Measurements from ENCODE around the gene TUT4.

The TUT4 gene

GRCh38 chr1:52562766-52563165, 9.9 kb upstream of the TUT4 start:
- no peak for DNase-seq (ENCODE audit: low spot score)
- in situ Hi-C loops (cut with MboI; ENCODE audit: low sequenced_read_pairs, unreplicated experiment), result no loop called here

GRCh38 chr1:52559875-52560274, 7.0 kb upstream of the TUT4 start:
- TF ChIP-seq, protein P1, sequence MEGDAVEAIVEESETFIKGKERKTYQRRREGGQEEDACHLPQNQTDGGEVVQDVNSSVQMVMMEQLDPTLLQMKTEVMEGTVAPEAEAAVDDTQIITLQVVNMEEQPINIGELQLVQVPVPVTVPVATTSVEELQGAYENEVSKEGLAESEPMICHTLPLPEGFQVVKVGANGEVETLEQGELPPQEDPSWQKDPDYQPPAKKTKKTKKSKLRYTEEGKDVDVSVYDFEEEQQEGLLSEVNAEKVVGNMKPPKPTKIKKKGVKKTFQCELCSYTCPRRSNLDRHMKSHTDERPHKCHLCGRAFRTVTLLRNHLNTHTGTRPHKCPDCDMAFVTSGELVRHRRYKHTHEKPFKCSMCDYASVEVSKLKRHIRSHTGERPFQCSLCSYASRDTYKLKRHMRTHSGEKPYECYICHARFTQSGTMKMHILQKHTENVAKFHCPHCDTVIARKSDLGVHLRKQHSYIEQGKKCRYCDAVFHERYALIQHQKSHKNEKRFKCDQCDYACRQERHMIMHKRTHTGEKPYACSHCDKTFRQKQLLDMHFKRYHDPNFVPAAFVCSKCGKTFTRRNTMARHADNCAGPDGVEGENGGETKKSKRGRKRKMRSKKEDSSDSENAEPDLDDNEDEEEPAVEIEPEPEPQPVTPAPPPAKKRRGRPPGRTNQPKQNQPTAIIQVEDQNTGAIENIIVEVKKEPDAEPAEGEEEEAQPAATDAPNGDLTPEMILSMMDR (IDR thresholded peaks at IDR 0.05; ENCODE audit: borderline replicate concordance, control extremely low read depth, extremely low read depth, insufficient read depth, missing control alignments), result no peak
- in situ Hi-C loops (cut with MboI; ENCODE audit: low sequenced_read_pairs, unreplicated experiment), result no loop called here
- DNase-seq (ENCODE audit: low spot score), result no peak

More at GRCh38 chr1:52562766-52563165, 9.9 kb upstream of the TUT4 start:
- TF ChIP-seq, protein P1 (IDR thresholded peaks at IDR 0.05; ENCODE audit: borderline replicate concordance, control extremely low read depth, extremely low read depth, insufficient read depth, missing control alignments), result no peak

GRCh38 chr1:52558941-52559340, 6.0 kb upstream of the TUT4 start:
- DNase-seq (ENCODE audit: low spot score), result no peak
- in situ Hi-C loops (cut with MboI; ENCODE audit: low sequenced_read_pairs, unreplicated experiment), result no loop called here
- TF ChIP-seq, protein P1 (IDR thresholded peaks at IDR 0.05; ENCODE audit: borderline replicate concordance, control extremely low read depth, extremely low read depth, insufficient read depth, missing control alignments), result no peak

DNA sequence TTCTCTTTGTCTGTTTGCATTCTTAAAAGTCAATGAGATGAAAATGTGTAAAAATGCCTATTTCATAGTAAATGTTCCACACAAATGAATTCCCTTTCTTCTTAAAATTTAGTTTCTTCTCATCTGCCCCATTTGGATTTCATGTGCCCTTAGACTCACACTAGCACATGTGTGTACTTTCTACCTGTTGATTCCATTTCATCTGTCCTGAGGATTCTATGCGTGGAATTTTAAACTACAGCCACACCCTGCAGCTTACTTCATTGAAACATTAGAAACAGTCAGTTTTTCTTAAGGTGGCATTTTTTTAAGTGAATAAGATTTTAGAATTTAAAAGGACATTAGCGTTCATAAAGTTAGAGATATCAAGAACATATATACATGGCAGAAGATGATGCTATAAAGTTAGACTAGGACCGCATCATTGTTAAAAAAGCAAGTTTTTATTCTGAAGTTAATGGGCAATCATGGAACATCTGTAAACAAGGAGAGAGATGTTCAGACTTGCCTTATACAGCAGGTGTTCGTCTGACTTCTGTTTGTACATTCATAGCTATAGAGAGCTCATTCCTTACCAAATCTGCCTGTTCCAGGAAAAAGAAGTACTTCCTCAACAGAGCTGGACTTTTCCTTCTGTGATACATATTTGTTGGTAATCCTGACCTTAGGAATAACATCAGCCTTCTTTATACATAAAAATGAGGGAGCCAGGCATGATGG, 3.9 kb upstream of the TUT4 start:
- in situ Hi-C loops (cut with MboI; ENCODE audit: low sequenced_read_pairs, unreplicated experiment), result no loop called here
- no peak for DNase-seq (ENCODE audit: low spot score)
- TF ChIP-seq, protein P1 (IDR thresholded peaks at IDR 0.05; ENCODE audit: borderline replicate concordance, control extremely low read depth, extremely low read depth, insufficient read depth, missing control alignments), result no peak

DNA sequence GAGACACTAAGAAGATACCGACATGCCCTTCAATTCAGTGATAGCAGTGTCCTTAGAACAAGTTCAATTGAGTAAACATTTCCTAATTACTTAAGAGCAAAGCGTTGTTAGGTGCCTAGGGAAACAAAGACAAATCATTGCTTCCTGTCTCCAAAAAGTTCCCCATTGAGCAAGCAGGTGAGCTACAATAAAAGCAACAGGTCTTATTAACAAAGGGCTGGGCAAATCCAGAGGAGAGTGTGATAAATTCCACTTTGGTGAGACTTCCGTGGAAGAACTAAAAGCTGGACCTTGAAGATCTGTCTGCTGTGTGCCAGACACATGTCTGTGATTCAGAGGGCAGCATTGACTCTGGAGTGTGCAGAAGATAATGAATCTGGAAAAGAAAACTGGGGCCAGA, 1.9 kb upstream of the TUT4 start:
- in situ Hi-C loops (cut with MboI; ENCODE audit: low sequenced_read_pairs, unreplicated experiment), result no loop called here
- TF ChIP-seq, protein P1 (IDR thresholded peaks at IDR 0.05; ENCODE audit: borderline replicate concordance, control extremely low read depth, extremely low read depth, insufficient read depth, missing control alignments), result no peak
- no peak for DNase-seq (ENCODE audit: low spot score)

- TF ChIP-seq, protein P1 (IDR thresholded peaks at IDR 0.05; ENCODE audit: borderline replicate concordance, control extremely low read depth, extremely low read depth, insufficient read depth, missing control alignments), result no peak
- no peak for DNase-seq (ENCODE audit: low spot score)
- in situ Hi-C loops (cut with MboI; ENCODE audit: low sequenced_read_pairs, unreplicated experiment), result no loop called here
Observed at GRCh38 chr1:52554267-52554640, 1.4 kb upstream of the TUT4 start.

Data from GM13976 (cell line).